GM18868 (cell line): ENCODE measurements around the gene PLK1.
"Not testable (repeated sequence)": the region's sequence is repeated elsewhere in the genome, so short reads cannot be mapped to it uniquely, and the experiment has no call there.

Experiments
- ATAC-seq: cut with Tn5 transposase; IDR thresholded peaks from one replicate; pipeline ENCODE4 v1.9.1; 2021; ENCODE audit warnings: mild to moderate bottlenecking, moderate library complexity; ENCODE audit not compliant: unreplicated experiment

PLK1 gene

GRCh38 chr16:23678430-23679273 lies at the start of gene PLK1:
TSS of gene PLK1 (plus strand) at chr16:23678889. CDS start at chr16:23678933, 44 bp downstream.
- peak; percentile 96 for ATAC-seq

DNA sequence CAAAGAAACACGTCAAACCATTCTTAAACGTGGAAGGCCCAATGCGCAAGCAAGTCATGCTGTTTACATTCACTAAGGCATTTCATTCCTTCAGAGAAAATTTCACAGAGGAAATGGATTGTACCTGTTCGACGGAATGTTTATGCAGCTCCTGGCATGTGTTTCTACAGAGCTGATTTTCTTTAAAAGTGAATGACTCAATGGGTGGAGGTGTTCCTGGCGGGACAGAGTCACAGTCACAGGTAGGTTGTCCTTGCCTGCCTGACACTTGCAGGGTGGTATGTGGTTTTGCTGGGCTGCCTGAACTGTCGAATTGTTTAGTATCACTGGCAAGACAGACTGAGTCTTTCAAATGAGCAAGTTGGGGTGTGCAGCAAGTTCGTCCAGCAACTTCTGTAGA lies 49.2 kb upstream of the PLK1 start:
- no peak for ATAC-seq

DNA sequence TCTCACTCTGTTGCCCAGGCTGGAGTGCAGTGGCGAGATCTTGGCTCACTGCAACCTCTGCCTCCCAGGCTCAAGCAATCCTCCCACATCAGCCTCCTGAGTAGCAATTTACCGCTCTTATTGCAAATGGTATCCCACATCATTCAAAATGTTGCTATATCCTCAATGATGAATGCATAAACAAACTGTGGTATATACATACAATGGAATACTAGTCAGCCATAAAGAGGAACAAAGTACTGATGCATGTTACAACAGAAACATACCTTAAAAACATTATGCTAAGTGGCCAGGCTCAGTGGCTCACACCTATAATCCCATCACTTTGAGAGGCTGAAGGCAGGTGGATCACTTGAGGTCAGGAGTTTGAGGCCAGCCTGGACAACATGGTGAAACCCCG lies 46.8 kb upstream of the PLK1 start:
- not testable (repeated sequence) for ATAC-seq

DNA sequence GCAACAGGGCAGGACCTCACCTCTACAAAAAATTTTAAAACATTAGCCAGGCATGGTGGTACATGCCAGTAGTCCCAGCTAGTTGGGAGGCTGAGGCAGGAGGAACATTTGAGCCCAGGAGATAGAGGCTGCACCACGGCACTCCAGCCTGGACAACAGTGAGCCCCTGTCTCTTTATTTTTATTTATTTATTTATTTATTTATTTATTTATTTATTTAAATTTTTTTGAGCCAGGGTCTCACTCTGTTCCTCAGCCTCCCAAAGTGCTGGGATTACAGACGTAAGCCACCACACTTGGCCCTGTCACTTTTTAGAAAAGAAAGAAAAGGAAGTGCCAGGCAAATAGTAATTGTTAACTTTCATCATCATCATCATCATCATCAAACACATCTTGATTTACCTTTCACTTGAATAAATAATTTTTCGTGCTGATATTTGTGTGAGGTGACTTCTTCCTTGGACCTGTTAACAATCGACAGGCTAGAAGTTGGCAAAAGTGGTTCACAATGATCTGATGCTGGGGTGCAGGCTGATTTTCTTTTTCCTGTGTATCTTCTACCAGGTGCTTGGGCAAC lies 44.1 kb upstream of the PLK1 start:
- ATAC-seq, result no peak

DNA sequence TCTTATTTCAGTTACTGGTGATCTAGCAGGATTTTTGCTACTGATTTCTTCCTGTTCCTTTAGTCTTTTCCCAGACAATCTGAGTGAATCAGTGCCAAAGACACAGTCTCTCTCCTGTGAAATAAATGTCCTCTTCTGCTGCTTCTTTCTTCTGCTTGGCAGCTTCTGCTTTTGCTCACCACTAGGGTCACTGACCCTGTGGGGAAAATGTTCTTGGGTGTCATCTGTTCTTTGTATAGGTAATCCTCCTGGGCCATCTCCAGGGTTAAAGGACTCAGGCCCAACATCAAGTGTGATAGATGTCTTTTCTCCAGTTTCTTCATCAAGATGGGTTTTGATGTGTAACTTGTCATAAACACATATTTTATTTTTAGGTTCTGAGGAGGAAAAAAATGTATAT lies 42.7 kb upstream of the PLK1 start:
- no peak for ATAC-seq

DNA sequence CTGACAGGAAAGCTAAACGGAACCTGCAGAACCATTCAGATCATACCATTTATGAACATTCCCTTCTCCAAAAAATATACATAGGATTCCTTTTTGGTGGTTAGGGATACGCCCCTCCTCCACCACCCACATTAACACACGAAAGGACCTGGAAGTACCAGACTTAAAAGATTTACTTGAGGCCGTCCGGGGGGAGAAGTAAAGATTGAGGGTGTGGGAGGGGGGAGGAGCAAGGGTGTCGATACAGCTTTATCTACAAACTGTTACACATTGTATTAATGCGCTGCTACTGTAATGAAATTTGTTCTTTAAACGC lies 38.1 kb upstream of the PLK1 start:
- ATAC-seq, result no peak

GRCh38 chr16:23640931-23641765 lies 37.5 kb upstream of the PLK1 start, which contains the start of the genes DCTN5 and PALB2:
TSS of gene DCTN5 (plus strand) at chr16:23641466. CDS start at chr16:23641543, 77 bp downstream.
TSS of gene PALB2 (minus strand) at chr16:23641310. CDS start at chr16:23641157, 153 bp downstream.
- ATAC-seq, result peak; percentile 96

DNA sequence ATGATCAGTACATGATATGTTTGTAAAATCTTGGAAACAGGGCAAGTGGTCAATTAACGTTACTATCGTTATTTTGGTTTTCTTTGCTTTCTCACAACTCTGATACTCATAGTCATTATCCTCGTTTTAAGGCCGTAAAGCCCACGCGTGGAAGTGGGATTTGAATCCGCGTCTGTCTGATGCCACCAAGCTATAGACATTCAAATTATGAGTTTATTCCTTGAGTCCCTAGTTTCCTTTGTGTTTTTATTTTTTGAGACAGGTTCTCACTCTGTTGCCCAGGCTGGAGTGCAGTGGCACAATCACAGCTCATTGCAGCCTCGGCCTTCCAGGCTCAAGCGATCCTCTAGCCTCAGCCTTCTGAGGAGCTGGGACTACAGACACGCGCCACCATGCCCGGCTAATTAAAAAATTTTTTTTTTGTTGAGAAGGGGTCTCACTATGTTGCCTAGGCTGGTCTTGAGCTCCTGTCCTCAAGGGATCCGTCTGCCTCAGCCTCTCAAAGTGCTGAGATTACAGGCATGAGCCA lies 36.4 kb upstream of the PLK1 start:
- ATAC-seq, result no peak

DNA sequence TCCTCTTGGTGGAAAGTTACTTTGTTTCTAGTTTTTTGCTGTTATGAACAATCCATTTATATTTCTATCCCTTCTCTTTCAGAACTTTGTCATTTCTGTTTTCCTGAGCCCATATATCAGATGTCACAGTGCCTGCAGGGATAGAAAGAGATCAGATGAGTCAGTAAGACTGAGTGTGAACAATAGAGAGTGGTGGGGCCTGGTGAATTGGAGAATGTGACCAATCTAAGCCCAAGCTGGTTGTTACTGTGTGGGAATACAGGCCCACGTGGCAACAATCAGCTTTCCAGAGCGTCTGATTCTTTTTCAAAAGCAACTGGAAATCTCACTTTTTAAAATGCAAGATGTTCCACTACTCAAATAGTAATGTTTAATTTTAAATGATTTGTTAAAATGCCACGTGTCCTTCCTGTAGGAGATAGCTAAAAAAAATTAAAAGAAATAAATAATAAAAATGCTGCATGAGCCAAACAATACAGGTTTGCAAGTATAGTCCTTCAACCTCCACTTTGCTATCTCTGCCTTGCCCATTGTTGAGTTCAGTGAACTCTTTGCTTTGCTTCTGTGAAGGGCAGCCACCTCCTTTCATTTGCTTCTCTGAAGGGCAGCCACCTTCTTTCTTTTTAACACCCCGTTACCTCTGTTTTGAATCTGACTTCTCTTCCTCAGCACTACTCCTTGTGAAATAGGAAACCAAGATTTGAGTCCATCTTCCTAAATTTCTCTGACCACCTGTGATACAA lies 27.8 kb upstream of the PLK1 start:
- peak; percentile 11 for ATAC-seq

DNA sequence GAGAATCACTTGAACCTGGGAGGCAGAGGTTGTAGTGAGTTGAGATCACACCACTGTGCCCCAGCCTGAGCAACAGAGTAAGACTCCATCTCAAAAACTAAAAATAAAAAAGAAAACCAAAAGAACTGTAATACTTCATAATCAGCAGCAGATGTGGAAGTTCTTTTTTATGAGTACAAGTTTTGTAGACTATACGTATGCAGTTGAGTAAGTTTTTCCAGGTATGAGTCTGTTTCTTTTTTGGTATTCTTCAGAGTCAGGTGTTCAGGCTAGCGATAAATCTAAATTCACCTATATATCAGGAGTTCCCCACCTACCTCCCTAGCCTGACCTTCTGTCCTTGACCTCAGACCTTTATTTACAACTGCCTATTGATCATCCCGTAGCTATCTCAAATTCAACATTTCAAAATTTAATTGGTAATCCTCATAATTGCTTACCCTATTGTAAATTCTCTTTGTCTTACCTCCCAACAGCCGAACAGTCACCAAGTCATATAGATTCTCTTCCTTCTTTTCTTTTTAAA lies 26.7 kb upstream of the PLK1 start:
- ATAC-seq, result peak; percentile 83

DNA sequence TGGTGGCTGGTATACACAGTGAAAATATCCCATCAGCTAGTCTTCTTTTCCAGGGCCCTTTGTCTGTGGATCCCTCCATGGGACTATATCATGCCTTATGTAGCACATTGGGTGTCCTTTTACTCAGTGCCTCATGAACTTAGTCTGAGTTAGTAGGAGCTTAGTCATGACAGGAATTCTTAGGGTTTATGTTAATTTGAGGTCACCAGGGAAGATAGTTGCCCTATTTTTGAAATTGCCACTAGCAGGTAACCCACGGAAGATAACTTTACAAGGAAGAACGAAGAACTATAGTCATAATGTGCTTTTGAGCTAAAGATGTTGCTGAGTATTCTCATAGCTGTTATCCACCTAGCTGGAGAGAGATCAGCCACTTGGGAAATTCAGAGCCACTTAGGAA lies 14.8 kb upstream of the PLK1 start:
- ATAC-seq, result no peak

GRCh38 chr16:23666571-23667354 lies 11.9 kb upstream of the PLK1 start:
- ATAC-seq, result no peak

DNA sequence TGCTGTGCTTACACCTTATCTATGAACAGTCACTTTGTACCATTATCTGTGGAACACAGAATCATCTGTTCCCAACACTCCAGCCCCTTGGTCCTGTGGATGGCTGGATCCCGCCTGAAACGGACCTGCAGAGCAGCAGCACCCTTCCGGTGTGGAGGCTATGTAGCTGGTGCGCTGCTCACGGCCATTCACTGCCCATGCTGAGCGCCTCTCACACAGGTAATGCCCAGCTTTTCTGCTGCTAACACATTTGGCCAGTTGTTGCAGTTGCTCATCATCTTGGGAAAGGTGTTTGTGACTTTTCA lies 11.4 kb upstream of the PLK1 start:
- no peak for ATAC-seq

DNA sequence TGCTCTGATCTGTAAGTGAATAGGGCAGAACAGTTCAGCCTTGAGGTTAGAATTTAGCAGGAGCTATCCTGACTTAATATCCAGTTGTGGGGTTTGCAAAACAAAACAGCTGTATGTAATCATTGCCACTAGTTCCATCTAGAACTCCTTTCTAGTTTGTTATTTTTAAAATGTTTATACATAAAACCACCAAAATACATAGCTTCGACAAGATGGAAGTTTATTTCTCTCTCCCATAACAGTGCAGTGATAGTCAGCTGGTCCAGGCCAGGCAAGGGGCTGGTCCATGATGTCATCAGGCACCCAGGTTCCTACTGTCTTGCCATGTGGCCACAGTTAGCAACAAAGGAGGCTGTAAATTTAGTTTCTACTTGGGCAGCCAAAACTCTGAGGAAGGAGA lies 10.5 kb upstream of the PLK1 start:
- ATAC-seq, result no peak

DNA sequence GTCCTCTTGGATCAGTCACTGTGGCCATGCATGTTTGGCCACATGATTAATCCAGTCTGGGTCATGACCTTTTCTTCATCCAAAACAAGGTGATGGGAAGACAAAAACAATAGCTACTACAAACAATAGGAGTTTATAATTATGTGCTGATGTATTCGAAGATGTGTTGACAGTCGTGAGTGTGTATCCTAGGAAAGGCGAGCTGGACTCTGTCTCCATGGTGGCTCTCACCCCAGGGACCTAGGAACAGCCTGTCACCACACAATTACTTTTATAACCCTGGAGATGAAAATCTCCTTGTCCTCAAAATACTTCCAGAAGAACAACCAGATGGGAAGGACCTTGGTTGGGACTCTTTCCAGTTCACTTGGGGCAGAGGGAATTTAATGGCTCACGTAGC lies 9.8 kb upstream of the PLK1 start:
- ATAC-seq, result no peak

DNA sequence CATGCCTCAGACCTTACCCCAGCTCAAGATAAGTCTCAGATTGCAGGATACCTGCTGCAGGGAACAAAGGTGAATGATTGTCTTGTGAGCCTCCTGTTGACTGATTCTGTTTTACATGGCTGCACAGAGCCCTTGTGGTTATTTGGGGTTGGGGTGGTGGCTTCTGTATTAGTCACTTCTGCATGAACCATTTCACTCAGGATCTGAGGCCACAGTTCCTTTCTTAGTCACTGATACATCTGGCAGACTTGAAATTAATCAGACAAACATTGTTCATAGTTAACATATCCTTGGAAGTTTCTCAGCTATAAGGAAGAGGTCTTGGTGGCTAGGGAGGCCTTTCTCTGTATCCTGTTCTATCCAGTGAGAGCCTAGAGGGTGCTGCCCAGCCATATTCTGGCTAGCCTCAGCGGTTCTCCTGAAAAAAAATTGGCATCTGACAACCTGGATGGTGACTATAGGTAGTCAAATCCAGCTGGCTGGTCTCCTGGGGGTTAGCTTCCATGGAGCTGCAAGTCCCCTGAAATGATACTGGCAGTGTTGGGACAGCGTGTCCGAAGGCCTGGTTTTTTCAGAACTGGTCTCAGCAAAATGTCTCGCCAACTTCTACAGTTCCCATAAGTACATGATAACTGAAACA lies 8.4 kb upstream of the PLK1 start:
- peak; percentile 98 for ATAC-seq

- no peak for ATAC-seq
Observed at GRCh38 chr16:23673971-23674614, 4.6 kb upstream of the PLK1 start.

- ATAC-seq, result no peak
Observed at GRCh38 chr16:23676924-23677480, 1.7 kb upstream of the PLK1 start.
